ENCODE measurements around the gene DAPK1.

DAPK1 gene

DNA sequence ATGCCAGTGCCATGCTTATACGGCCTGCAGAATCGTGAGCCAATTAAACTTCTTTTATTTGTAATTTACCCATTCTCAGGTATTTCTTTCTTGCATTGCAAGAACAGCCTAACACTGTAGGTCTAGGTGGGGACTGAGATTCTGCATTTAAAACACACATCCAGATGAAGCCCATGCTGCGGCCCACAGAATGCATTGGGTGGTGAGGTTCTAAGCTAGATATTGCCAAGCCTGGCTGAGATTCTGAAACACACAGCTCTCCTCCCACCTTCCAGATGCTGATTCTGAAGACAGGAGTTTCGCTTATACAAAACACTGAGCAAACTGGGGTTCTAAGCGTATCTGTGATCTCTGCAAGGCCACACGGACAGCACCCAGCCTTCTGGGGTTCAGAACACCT, 75.1 kb downstream of the DAPK1 start:
- TF ChIP-seq, protein P1, sequence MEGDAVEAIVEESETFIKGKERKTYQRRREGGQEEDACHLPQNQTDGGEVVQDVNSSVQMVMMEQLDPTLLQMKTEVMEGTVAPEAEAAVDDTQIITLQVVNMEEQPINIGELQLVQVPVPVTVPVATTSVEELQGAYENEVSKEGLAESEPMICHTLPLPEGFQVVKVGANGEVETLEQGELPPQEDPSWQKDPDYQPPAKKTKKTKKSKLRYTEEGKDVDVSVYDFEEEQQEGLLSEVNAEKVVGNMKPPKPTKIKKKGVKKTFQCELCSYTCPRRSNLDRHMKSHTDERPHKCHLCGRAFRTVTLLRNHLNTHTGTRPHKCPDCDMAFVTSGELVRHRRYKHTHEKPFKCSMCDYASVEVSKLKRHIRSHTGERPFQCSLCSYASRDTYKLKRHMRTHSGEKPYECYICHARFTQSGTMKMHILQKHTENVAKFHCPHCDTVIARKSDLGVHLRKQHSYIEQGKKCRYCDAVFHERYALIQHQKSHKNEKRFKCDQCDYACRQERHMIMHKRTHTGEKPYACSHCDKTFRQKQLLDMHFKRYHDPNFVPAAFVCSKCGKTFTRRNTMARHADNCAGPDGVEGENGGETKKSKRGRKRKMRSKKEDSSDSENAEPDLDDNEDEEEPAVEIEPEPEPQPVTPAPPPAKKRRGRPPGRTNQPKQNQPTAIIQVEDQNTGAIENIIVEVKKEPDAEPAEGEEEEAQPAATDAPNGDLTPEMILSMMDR (IDR thresholded peaks at IDR 0.05; ENCODE audit: low read depth, low read length): no peak
- in situ Hi-C loops (cut with HindIII; ENCODE audit: low sequenced_read_pairs): no loop called here
- no peak for DNase-seq (ENCODE audit: low read depth, low spot score)
- no peak overlapping the region for H3K4me3 ChIP-seq (ENCODE audit: low read depth, low read length)

DNA sequence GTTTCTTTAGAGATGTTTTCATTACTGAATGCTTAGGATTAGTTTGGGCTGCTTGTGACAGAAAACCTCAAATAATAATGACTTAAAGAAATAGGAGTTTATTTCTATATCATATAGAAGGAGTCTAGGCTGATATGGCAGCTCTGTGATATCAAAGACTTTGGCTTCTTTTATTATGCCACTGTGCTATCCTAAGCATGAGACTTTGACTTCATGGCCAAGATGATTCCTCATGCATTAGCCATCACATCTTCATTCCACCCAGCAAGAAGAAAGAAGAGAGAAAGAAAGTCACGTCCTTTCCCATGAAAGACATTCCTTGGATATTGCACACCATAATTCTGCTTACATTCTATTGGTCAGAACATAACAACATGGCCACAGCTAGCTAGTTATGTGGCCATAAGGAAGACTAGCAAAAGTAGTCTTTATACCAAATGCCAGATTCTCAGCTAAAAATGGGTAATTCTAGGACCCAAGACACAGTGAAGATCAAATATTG, 76.2 kb downstream of the DAPK1 start:
- TF ChIP-seq, protein P1 (IDR thresholded peaks at IDR 0.05; ENCODE audit: low read depth, low read length): no peak
- in situ Hi-C loops (cut with HindIII; ENCODE audit: low sequenced_read_pairs): no loop called here

DNA sequence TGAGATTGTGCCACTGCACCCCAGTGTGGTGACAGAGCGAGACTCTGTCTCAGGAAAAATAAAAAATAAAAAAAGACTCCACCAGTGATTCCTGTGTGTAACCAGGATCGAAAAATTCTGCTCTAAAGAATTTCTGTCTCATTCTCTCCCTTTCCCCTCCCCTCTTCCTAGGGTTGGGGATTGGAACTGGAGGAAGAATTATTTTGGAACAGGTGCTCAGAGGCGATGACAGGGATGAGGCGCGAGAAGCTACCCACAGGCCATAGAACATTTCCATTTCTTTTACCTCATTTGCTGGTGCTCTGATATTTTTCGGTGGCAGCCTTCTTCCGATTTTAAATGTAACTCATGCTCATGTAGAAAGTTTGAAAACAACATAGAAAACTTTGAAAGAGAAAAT, 80.1 kb downstream of the DAPK1 start:
- in situ Hi-C loops (cut with HindIII; ENCODE audit: low sequenced_read_pairs): no loop called here
- DNase-seq (ENCODE audit: low read depth, low spot score): no peak
- H3K4me3 ChIP-seq (ENCODE audit: low read depth, low read length): no peak overlapping the region
- TF ChIP-seq, protein P1 (IDR thresholded peaks at IDR 0.05; ENCODE audit: low read depth, low read length): no peak

More for the DNA sequence above, 76.2 kb downstream of the DAPK1 start:
- H3K4me3 ChIP-seq (ENCODE audit: low read depth, low read length): no peak overlapping the region
- no peak for DNase-seq (ENCODE audit: low read depth, low spot score)

DNA sequence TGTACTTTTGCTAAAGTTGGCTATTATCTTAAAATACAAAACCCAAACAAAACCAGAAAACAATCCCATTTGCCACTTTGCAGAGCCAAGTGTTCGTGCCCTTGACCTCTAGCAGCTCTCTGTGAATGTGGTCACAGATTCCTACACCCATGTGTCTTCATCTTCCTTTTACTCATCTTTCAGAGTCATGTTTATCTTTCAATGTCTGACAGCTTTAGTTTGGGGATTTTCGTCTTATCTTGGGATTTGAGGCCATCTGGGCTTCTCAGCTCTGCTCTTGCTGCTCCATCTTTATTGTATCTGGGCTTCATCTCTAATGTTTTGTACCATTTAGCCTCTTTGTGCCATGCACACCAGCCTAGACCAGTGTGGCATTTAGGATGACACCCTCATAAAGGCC, 81.0 kb downstream of the DAPK1 start:
- no peak overlapping the region for H3K4me3 ChIP-seq (ENCODE audit: low read depth, low read length)
- in situ Hi-C loops (cut with HindIII; ENCODE audit: low sequenced_read_pairs): no loop called here
- TF ChIP-seq, protein P1 (IDR thresholded peaks at IDR 0.05; ENCODE audit: low read depth, low read length): no peak
- DNase-seq (ENCODE audit: low read depth, low spot score): no peak

DNA sequence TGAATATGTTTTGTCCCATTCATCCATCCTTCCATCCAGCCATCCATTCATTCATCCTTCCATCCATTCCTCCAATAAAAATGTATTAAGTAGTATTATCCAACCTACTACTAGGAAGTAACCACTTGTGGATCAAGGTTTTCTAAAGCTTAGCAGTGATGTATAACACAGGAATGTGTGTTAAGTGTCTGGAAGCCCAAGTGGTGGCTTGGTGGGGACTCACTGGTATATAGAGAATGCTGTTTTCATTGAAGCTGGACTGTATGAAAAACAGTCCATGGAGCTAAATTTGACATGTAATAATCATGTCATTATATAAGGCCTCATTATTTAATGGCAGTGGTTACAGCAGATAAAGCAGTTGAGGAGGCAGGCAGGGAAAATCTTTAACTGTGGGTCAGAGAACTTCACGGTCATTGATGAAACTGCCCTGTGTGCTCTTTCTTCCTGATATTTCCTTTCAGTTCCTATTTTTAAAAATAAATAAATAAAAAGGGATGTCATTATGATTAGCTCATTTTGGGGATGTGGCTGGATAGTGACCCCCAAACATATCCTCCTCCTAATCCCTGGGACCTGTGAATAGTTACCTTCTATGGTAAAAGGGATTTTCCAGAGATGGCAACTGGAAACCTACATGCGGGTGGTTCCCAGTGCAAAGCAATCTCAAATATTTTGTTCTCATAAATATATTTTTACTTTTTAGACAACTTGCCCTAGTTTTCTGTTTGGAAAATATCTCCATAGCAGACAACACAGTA, 82.3 kb downstream of the DAPK1 start:
- in situ Hi-C loops (cut with HindIII; ENCODE audit: low sequenced_read_pairs): no loop called here
- DNase-seq (ENCODE audit: low read depth, low spot score): peak; percentile 36
- TF ChIP-seq, protein P1 (IDR thresholded peaks at IDR 0.05; ENCODE audit: low read depth, low read length): no peak
- H3K4me3 ChIP-seq (ENCODE audit: low read depth, low read length): no peak overlapping the region

DNA sequence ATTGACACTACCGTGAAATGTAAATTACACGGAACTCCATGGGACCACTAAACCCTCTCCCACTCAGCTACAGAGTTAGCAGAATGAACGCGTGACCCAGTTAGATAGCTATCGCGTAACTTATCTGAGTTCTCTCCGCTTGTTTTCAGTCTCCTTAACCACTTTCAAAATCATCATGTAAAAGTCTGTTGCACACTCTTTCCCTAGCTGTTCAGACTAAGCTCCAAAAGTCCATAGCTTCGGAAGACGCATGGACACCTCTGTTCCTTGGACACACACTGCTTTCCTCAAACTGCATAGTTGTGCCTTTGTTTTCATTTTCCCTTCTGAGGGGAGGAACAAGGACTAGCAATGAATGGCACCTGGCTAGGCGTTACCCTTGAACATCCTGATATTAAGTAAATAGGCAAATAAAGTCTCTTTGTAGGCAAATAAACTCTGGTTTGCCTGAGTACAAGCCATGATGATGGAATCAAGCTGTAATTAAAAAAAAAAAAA, 83.3 kb downstream of the DAPK1 start:
- no peak overlapping the region for H3K4me3 ChIP-seq (ENCODE audit: low read depth, low read length)
- no peak for DNase-seq (ENCODE audit: low read depth, low spot score)
- TF ChIP-seq, protein P1 (IDR thresholded peaks at IDR 0.05; ENCODE audit: low read depth, low read length): no peak
- in situ Hi-C loops (cut with HindIII; ENCODE audit: low sequenced_read_pairs): no loop called here
